ENCODE data around the gene C5. TPM values are rescaled to one million over a fixed set of nuclear protein-coding genes. Genes with fewer than 3 reads are reported as not detected.

Gene C5
- total RNA-seq, 1 experiment from 2014 or later, result 0.74 TPM

DNA sequence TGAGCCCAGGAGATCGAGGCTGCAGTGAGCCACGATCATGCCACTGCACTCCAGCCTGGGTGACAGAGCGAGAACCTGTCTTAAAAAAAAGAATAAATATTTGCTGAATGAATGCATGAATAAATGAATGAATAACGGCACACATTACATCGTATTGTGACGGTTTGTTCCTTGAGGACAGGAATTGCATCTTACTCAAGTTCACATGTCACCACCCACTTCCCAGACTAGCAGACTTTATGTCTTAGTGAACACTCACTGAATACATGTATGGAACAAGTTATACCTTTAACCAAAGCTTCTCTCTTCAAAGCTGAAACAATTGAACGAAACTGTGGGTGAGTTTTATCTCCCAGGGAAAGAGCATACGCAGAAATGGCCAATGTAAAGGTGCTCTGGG lies 70.3 kb downstream of the C5 start:
- no peaks in the 10 kb centered on the region for H3K36me3 Mint-ChIP-seq (ENCODE audit: insufficient read depth in 1 of 3, low read depth in 3 of 3)
- H2AK5ac ChIP-seq (ENCODE audit: insufficient read length, low read length), result no peak overlapping the region
- H3K27ac Mint-ChIP-seq, result 0 out of 7 replicates have a peak overlapping the region, but pooled peaks of 1 of the 3 experiments have one; percentile 33
- H4K20me1 ChIP-seq (ENCODE audit: control insufficient read depth, insufficient read depth, insufficient read length), result no peaks in the 10 kb centered on the region
- no peak overlapping the region for H3K14ac ChIP-seq (ENCODE audit: insufficient read depth, low read length)
- no peak overlapping the region for H2BK5ac ChIP-seq (ENCODE audit: insufficient read length, low read length)
- H2BK12ac ChIP-seq (ENCODE audit: insufficient read length, low read depth, low read length), result no peak overlapping the region
- H3K18ac ChIP-seq (ENCODE audit: insufficient read length, low read depth, low read length), result no peak overlapping the region
- DNase-seq, result no peak
- H3T11ph ChIP-seq (ENCODE audit: low read length), result no peak overlapping the region
- no peak overlapping the region for H4K91ac ChIP-seq (ENCODE audit: insufficient read length, low read depth, low read length)
- H2BK15ac ChIP-seq (ENCODE audit: low read depth, low read length), result no peak overlapping the region
- no peaks in the 10 kb centered on the region for H3K9me3 Mint-ChIP-seq
- H3K4me1 ChIP-seq (ENCODE audit: insufficient read depth, low read length), result no peaks in the 10 kb centered on the region; the same call in 1 of the 2 replicates
- no peak overlapping the region for H3K56ac ChIP-seq (ENCODE audit: insufficient read length, low read depth, low read length)
- no peak overlapping the region for H3K4me3 Mint-ChIP-seq
- WGBS (ENCODE audit: extremely low coverage, insufficient read length, low lambda C conversion rate), result no CpG with 5 or more reads among the region's 8 CpGs
- H3K9ac ChIP-seq (ENCODE audit: extremely low read depth, insufficient read length, low read length), result no peak overlapping the region
- no peak overlapping the region for H3K4ac ChIP-seq (ENCODE audit: low read depth, low read length)
- H3K23ac ChIP-seq (ENCODE audit: insufficient read length, low read depth, low read length), result no peak overlapping the region
- no peak overlapping the region for H3K27ac ChIP-seq (ENCODE audit: insufficient read length, low read depth, low read length)
- no peak overlapping the region for H3K4me2 ChIP-seq (ENCODE audit: insufficient read depth, insufficient read length, low read length)
- H3K9me3 ChIP-seq (ENCODE audit: control insufficient read depth, low read depth, low read length), result no peaks in the 10 kb centered on the region
- no peaks in the 10 kb centered on the region for H3K79me2 ChIP-seq (ENCODE audit: insufficient read depth, low read length)
- no peak overlapping the region for H2BK120ac ChIP-seq (ENCODE audit: low read depth, low read length, poor library complexity, severe bottlenecking)
- TF ChIP-seq, protein P1, sequence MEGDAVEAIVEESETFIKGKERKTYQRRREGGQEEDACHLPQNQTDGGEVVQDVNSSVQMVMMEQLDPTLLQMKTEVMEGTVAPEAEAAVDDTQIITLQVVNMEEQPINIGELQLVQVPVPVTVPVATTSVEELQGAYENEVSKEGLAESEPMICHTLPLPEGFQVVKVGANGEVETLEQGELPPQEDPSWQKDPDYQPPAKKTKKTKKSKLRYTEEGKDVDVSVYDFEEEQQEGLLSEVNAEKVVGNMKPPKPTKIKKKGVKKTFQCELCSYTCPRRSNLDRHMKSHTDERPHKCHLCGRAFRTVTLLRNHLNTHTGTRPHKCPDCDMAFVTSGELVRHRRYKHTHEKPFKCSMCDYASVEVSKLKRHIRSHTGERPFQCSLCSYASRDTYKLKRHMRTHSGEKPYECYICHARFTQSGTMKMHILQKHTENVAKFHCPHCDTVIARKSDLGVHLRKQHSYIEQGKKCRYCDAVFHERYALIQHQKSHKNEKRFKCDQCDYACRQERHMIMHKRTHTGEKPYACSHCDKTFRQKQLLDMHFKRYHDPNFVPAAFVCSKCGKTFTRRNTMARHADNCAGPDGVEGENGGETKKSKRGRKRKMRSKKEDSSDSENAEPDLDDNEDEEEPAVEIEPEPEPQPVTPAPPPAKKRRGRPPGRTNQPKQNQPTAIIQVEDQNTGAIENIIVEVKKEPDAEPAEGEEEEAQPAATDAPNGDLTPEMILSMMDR (conservative IDR thresholded peaks at IDR 0.05), result no peak
- H4K5ac ChIP-seq (ENCODE audit: insufficient read length, low read depth, low read length), result no peak overlapping the region
- H3K27me3 ChIP-seq (ENCODE audit: insufficient read depth, low read length), result no peaks in the 10 kb centered on the region
- no peaks in the 10 kb centered on the region for H3K23me2 ChIP-seq (ENCODE audit: insufficient read length, low read depth, low read length, poor library complexity, severe bottlenecking)
- H4K8ac ChIP-seq (replicated peaks; ENCODE audit: insufficient read length, low read depth, low read length), result no peak overlapping the region
- H3K27me3 Mint-ChIP-seq (ENCODE audit: low read depth), result peaks cover 6% of the 10 kb centered on the region
- H3K79me1 ChIP-seq (ENCODE audit: insufficient read depth, low read depth, low read length, poor library complexity, severe bottlenecking), result no peaks in the 10 kb centered on the region
- H2BK20ac ChIP-seq (ENCODE audit: low read depth, low read length, poor library complexity, severe bottlenecking), result no peak overlapping the region
- no peak overlapping the region for H2AFZ ChIP-seq (ENCODE audit: low read length)
- H3K4me1 Mint-ChIP-seq, result peaks cover 0 to 5% of the 10 kb centered on the region in 2 experiments; a peak in 1 of 4 replicates

Measured in H9 (cell line).